ENCODE data around the gene C5orf63.
"Not testable (repeated sequence)": the region's sequence is repeated elsewhere in the genome, so short reads cannot be mapped to it uniquely, and the experiment has no call there.

Gene C5orf63

DNA sequence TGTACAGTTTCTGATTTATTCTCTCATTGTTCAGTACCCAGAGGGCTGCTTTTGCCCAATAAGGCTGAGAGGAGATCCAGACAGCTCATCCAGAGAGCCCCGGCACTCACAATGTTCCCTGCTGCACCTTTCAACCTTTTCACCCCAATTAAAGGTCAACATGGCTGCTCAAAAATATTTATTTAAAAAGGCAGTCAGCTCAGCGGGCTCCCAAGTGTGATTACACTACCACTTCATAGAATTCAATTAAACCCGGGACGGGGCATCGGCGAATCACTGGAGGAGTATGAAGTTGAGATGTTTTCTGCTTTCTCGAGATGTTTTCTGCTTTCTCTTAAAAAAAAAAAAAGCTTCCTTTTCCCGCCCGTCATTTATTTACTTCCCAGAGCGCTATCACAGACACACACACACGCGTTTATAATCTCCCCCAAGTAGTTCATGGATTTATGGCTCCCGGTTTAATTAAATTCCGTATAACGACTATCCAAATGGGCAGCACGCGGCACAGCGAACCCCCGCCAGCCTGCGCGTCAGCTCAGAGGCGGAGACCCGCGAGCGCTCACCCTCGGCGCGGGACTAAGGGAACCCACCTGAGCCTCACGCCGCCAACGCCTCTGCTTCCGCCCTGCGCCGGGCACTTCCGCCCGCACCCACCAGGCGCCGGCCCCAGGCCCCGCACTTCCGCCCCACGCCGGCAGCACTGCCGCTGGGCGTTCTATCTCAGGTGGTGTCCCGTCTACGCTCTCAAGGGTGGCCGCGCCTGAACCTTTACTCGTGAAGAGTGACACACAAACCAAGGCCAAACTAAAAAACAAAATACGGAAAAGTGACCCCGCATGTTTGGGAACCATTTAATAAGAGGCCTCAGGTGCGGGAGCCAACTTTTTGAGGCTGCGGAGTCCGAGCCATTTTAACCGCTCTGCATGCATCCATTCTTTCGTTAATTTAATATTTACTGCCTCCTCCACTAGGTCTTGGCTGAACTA is at the start of gene C5orf63:
TSS of gene C5orf63 (minus strand) at position 642 of the 986 bp plus-strand sequence. CDS start 14,507 bp downstream, outside the sequence.
- DNase-seq: peak in 17 of 56 donors; percentile 3 to 24 (median 10)

DNA sequence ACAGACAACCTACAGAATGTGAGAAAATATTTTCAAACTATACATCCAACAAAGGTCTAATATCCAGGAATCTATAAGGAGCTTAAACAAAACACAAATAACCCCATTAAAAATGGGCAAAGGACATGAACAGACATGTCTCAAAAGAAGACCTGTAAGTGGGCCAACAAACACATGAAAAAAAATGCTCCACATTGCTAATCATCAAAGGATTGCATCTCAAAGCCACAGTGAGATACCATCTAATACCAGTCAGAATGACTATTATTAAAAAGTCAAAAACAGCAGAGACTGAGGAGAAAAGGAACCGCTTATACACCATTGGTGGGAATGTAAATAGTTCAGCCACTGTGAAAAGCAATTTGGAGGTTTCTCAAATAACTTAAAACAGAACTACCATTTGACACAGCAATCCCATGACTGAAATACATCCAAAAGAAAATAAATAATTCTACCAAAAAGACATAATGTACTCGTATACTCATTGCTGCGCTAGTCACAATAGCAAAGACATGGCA is 39.1 kb upstream of the C5orf63 start:
- DNase-seq: no peak

DNA sequence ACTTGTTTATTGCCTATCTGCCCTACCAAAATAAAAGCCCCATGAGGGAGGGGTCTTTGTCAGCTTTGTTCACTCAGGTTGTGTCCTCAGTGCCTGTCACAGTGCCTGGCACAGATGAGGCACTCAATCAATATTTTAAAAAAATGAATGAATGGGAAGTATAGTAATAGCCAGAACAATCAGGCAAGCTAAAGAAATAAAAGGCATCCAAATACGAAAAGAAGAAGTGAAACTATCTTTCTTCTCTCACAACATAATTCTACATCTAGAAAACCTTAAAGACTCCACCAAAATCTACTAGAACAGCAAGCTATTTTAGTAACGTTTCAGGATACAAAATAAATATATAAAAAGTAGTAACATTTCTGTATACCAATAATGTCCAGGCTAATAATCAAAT is 37.8 kb upstream of the C5orf63 start:
- no peak for DNase-seq

DNA sequence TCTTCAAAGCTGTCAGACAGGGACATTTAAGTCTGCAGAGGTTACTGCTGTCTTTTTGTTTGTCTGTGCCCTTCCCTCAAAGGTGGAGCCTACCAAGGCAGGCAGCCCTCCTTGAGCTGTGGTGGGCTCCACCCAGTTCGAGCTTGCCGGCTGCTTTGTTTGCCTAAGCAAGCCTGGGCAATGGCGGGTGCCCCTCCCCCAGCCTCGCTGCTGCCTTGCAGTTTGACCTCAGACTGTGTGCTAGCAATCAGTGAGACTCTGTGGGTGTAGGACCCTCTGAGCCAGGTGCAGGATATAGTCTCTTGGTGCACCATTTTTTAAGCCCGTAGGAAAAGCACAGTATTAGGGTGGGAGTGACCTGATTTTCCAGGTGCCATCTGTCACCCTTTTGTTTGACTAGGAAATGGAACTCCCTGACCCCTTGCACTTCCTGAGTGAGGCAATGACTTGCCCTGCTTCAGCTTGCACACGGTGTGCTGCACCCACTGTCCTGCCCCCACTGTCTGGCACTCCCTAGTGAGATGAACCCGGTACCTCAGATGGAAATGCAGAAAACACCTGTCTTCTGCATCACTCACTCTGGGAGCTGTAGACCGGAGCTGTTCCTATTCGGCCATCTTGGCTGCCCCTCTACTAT is 35.4 kb upstream of the C5orf63 start:
- DNase-seq: not testable (repeated sequence)

DNA sequence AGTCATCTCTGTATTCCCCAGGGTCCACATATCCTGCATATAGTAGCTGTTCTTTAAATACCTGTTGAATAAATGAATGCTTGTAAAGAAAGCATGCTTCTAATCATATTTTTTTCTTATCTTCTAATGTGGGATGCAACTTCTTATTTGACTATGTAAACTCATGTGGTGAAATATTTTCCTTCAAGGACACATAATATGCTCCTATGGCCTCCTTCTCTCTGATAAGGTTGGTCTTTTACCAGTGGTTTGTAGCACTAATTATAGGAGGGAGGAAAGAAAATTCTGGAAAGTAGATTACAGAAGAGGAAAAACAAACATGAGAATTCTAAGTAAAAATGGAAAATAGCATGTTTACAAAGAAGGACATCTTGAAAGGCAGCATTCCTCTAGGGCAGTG is 28.6 kb upstream of the C5orf63 start:
- DNase-seq: no peak

DNA sequence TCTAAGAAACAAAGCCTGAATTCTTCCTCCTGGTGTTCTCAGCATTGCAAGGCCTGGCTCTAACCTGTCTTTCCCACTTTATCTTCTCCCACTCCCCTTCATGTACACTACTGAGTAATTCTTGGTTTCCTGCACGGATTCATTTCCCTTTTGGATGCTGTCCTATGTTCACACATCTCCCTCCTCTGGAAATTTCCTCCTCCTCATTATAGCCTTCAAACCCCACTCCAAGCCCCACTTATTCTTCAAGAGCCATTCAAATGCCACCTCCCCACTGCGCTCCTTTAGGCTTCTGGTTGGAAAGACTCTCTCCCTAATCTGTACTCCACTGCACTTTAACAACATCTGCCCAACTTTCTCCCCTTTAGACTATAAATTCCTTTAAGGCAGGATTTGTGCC is 28.2 kb upstream of the C5orf63 start:
- DNase-seq: no peak

DNA sequence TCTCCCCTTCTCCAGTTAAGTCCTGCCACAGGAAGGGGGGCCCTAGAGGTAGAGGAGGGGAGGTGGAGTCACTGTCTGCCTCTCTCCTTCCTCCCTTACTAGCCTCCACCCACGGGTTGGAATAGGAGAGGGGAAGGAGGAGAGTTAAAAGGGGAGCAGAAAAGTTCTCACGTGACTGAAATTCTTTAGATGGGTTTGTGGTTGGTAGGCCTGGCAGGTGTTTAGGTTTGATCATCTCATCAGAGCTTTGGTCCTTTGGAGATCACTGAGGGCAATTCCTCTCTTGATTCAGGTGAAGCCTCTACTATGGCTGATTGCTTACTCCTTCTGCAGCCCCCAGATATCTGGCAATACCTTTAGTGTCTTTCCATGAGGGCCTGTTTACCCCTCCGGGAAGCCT is 24.9 kb upstream of the C5orf63 start:
- DNase-seq: no peak

DNA sequence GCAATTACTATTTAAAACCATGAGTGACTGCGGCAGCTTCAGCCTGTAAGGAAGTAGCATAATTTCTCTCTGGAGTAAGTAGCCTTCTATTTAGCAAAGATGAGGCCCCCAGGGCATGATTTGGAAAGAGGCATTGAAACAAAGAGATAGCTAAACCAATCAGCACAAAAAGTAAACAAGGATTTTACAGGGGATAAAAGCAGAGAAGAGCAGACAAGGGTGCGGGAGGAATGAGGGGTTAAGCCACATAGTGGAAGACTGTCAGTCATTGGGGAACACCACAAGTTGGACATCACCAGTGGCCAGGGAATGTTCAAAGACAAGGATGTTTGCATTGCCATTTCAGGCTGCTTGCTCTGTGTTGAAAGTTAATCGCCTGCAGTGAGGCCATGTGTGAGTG is 24.0 kb upstream of the C5orf63 start:
- DNase-seq: no peak

DNA sequence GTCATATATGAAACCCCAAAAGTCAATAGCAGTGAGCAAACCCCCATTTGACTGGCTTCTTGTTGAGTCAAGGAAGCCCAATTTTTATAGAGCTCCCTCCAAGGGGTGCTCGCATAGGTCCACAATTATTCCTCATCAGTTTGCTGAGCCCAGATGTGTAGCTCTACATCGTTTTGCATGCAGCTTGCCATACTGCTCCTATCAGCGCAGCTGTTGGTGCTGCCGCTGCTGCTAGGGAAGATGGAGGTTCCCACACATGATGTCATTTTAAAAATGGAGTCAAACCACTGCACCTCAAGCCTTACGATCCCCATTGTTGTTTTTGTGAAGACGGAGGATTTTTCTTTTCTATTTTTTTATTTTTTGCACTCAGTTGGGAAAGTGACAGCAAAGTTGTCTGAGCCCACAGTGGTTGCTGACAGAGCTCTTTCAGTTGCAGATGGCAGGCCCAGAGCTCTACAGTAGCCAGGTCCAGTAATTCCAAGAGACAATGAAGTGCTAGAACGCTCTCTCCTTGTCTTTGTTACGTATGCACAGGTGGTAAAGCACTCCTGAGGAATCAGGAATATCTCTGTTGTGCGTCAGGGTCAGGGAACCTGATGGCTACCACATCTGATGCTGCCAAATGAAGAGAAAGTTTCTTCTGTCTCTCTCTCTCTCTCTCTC is 23.2 kb upstream of the C5orf63 start:
- DNase-seq: no peak

DNA sequence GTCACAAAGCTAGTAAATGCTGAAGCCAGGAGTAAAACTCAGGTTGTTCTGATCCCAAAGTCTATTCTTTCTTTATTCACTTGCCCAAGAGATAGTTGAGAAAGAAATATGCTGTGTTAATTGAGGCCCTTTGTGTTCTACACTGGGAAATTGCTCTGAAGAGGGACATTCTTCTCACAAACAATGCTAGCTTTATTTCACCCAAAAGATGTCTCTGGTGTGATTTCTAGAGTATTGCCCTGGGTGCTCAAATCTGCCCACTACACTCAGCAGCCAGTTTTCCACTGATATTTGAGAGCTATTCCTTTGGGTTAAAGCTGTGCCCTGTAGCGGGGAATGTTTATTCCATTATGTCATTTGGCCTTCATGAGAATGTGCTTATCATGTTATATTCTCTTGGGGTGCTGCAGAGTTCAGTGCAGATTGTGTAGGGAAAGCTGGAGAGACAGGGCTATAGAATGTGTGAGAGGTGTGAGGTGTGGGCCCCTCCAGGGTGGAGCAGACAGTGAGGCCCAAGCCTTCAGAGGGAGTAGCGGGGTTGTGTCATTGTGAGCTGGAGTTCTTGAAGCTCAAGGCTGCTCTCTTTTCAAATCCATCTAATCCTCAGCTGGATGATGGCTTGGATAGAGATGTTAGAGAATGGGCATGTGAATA is 21.0 kb upstream of the C5orf63 start:
- peak in 2 of 56 donors; percentile 13 to 20 for DNase-seq

DNA sequence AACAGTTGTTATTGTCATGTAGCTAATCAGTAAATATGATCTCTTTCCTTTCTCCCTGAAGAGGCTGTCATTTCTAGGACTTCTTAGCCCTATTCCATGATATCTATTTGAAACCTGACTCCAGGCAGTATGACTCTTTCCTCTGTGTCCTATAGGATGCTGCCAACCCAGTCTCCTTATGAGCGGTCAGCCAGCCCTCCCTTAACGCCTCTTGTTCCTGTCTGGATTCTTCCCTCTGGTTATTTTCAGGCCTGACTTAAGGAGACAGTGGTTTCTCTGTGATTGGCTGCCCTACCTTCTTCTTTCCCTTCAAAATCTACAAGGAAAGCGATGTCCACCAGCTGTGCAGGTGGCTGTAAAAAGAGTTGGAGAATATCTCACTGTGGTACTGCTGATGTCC is 19.4 kb upstream of the C5orf63 start:
- DNase-seq: no peak

DNA sequence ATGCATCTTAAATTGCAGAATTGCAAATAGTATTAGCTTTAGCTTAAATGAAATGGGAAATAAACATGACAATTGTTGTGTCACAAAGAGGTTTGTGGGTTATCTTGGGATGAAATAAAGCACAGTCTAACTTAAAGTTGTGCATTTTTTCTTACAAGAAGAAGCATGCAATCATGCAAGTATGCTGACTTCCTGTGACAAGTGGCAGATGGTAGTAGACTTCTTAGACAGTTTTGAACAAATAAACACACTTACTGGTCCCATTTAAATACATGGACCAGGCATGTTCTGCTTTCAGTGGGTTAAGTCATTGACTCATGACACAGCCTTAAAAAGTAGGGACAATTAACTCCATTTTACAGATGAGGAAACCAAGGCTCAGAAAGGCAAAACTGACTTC is 15.9 kb upstream of the C5orf63 start:
- no peak for DNase-seq

DNA sequence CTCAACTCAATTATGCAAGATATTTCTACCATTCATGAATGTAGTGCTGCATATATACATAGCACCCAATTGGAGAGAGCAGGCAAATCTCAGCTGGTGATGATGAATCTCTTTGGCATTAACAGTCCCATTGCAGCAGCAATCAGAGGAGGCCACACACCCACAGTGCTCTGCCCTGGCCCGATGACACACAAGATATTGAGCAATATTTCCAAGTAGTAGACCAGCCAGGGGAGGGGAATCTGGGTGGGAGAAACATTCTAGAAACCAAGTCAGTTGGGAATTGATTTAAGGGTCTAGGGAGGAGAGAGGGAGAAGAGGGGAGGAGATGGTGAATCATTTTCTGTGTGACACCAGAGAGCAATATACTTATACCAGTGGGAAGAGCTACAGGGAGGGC is 14.9 kb upstream of the C5orf63 start:
- DNase-seq: no peak

DNA sequence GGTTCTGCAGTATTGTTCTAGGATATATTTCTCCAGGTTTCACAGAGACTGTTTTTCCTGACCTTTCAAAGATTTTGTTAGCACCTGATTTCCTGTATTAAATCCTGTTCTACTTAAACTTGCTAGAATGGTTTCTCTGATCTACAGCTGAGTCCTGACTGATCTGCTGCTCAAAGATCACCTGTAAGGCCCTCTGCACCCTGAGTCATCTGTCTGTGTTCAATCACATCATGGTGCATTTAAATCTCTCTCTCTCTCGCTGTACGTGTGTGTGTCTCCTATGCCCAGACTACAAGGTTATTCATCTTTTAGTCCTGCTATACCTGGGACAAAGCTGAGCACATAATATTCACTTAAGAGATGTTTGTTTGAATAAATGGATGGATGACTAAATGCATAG is 13.3 kb upstream of the C5orf63 start:
- no peak for DNase-seq

DNA sequence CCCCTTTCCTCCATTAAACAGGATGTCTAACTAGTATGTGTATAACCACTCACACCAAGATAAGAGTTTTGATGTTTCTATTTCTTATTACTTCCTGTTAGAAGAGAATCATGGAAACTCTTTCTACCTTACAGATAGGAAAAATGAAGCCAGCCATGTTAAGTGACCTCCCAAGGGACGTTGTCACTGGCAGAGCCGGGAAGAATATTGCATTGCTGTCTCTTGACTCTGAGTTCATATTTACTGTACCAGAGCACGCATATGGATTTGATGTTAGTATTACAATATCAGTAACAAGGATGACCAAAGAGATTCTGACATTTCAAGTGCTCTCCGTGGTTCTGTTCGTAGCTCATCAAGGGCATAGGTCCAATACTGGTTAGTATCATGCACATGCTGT is 12.5 kb upstream of the C5orf63 start:
- DNase-seq: no peak

DNA sequence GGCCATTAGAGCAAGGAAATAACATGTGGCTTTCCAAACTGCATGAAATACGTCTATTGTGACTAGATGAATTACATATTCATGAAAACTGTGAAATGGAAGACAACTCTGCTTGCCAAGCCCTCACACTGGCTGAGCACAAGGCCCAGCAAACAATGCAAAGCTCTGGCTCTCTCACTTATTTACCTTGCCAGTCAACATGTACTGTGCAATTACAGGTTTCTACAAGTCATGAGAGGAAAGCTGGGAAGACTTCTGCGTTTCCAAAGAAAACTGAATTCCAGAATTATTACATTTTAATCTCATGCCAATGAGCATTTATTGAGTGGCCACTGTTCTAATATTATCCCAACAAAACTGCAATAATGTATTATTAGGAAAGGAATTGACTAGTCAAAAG is 12.1 kb upstream of the C5orf63 start:
- DNase-seq: peak in 1 of 56 donors; percentile 18

DNA sequence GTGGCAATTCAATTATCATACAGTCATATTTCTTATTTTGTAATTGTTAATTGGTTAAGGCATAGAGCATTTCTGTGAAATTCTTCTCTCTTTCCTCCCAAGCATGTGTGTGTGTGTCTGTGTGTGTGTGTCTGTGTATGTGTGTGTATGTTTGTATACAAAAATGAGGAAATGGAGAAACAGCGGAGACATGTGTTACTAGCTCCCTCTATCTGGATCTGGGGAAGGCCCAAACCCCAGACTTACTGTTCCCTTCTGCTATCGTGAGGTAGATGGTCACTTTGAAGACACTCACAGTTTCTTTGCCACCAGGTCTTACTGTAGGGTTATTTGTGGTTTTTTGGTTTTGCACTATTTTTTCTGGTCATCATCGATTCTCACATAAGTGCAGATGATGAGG is 11.4 kb upstream of the C5orf63 start:
- no peak for DNase-seq

DNA sequence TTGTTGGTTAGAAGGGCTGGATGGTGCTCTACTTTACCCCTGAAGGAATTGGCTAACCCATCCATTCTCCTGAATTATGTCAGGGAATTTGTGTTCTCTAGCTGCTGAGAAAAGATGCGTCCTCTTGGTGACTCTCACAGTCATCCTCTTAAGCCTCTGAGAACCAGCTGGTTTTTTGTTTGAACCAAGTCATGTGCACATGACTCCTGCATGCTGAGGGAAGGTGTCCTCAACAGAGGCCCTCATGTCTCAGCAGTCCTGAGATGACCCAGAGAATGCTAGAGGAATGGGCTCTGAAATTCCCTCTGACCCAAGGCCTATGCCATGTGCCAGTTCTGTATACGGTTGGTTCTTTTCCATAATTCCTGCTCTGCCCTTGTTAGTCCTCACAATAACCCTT is 10.4 kb upstream of the C5orf63 start:
- DNase-seq: no peak

DNA sequence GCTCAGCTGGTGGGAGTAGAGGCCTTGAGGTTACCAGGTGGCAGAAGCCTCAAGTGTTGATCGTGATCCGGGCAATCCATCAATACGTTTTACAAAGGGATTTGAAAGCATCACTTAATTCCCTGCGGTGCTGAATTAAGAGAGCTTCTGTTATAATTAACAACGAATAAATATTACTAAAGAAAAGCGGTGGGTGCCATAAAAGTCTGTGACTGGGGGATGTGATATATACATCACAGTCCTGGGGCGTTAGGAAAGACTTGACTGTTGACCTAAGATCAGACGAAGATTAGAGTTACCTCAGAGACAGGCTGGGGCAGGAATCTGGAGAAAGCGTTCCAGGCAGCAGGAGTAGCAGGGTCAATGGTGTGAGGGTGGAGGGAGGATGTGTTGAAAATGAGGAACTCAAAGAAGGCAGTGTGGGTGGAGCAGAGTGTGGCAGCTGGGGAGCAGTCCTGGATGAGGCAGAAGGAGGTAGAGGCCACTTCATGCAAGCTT is 6.7 kb upstream of the C5orf63 start:
- peak in 1 of 56 donors; percentile 5 for DNase-seq

DNA sequence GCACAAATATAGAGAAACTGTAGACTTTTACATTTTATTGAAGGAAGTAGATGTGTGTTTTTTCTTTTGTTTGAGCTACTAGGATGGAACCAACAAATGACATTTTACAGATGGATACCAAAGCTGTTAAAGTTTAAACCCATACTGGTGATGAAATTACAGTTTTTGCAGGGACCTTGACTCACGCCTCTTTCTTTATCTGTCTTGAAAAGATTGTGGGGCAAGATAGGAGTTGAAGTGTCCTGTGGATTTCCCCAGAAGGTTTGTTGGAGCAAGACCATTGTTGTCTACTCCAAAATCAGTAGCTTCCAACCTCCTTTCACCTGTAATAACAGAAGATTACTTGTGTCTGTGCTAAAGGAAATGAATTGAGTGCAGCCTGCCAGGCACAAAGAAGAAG is 4.1 kb upstream of the C5orf63 start:
- no peak for DNase-seq
